Effector memory CD8-positive, alpha-beta T cell (primary cell): ENCODE data around the gene STAT6.
A peak's percentile ranks its signal among the peaks of the same experiment; 100 is the strongest.
"Not testable (repeated sequence)": the region's sequence is repeated elsewhere in the genome, so short reads cannot be mapped to it uniquely, and the experiment has no call there.

Source experiments
- ATAC-seq: fragments of 150-1000 bp; cut with Tn5 transposase; replicated peaks from 2 replicates; pipeline ENCODE4 v1.10.0; 2021; ENCODE audit warnings: mild to moderate bottlenecking, moderate library complexity
- DNase-seq, 3 experiments: peaks; one replicate each; pipeline ENCODE4 v3.0.0; 2021
- H3K27ac Mint-ChIP-seq, 2 donors: one replicate each; pipeline ENCODE4 v1.8.0; 2022; ENCODE audit warnings: mild to moderate bottlenecking in 2 of 2, mixed read lengths in 2 of 2, moderate library complexity in 2 of 2
- H3K27me3 Mint-ChIP-seq, 2 donors: one replicate each; pipeline ENCODE4 v1.8.0; 2022; ENCODE audit warnings: mixed read lengths in 2 of 2
- H3K36me3 Mint-ChIP-seq: one replicate; pipeline ENCODE4 v1.8.0; 2022; ENCODE audit warnings: mild to moderate bottlenecking, moderate library complexity, mixed read lengths; ENCODE audit not compliant: insufficient read depth
- H3K4me1 Mint-ChIP-seq, 2 donors: one replicate each; pipeline ENCODE4 v1.8.0; 2022; ENCODE audit warnings: low read depth in 2 of 2, mixed read lengths in 2 of 2
- H3K4me3 Mint-ChIP-seq, 2 donors: one replicate each; pipeline ENCODE4 v1.8.0; 2022; ENCODE audit warnings: mild to moderate bottlenecking in 2 of 2, mixed read lengths in 2 of 2, moderate library complexity in 2 of 2
- H3K9me3 Mint-ChIP-seq, 2 donors: one replicate each; pipeline ENCODE4 v1.8.0; 2022; ENCODE audit warnings: mixed read lengths in 2 of 2

Gene STAT6

DNA sequence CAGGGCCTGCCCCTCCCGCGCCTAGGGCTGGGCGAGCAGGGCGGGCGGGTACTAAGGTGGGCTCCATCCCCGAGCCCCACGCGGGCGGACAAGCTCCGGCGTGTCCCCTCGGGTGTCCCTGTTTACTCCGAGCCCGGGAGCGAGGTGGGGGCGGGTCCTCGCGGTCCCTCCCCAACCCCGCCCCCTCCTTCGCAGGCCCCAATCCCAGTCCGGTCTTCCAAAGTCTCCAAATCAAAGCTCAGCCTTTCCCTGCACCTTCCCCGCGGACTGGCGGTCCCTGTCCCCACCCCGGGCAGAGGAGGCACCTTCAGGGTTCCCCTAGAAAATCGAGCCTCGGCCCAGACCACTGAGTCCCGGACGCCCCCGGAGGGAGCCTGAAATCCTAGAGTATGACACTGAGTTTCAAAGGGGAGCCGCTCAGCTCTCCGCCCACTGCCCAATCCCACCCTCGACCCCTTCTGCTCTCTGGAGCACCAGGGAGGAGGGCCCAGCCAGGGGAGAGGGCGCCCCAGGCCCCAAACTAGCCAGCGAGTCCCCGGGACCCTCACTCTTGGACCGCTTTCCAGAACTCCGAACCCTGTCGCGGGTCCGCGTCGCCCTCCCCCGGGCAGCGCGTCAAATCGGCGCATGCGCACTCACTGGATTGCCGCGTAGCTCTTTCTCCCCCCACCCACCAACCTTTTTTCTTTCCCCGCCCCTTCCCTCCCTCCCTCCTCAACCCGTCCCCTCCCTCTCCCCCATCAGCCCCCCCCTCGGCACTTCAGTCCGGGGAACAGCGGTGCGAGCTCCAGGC is 16.8 kb upstream of the STAT6 start, which contains the start of gene LRP1:
TSS of gene LRP1 (plus strand) at position 758 of the 793 bp plus-strand sequence. CDS start 482 bp downstream, outside the sequence.
- ATAC-seq = peak; percentile 51
- Mint-ChIP-seq H3K36me3 (peaks cover 5% of the 10 kb centered on the region), H3K4me3 (peak within 1 kb of the TSS; percentile 85), H3K9me3 (no peaks in the 10 kb centered on the region), H3K4me1 (peaks cover 4 to 6% of the 10 kb centered on the region in 2 donors), H3K27me3 (no peaks in the 10 kb centered on the region), H3K27ac (peak within 1 kb of the TSS in 1 of 2 donors; percentile 64)
- peak; percentile 53 to 60 (median 58) for DNase-seq

- Mint-ChIP-seq H3K9me3 (no peaks in the 10 kb centered on the region), H3K4me1 (peaks cover 4 to 6% of the 10 kb centered on the region in 2 donors), H3K4me3 (peak overlapping the region; percentile 85), H3K27me3 (no peaks in the 10 kb centered on the region), H3K36me3 (peaks cover 5% of the 10 kb centered on the region), H3K27ac (peak overlapping the region in 1 of 2 donors; percentile 64)
- peak; percentile 20 to 51 (median 22) for DNase-seq
- peak; percentile 78 for ATAC-seq
These were observed 16.1 kb upstream of the STAT6 start for GRCh38 chr12:57127101-57127725.

GRCh38 chr12:57126561-57126960 is 15.4 kb upstream of the STAT6 start:
- H3K27me3 Mint-ChIP-seq = no peaks in the 10 kb centered on the region
- no peak for ATAC-seq
- H3K4me1 Mint-ChIP-seq = peaks cover 4 to 6% of the 10 kb centered on the region in 2 donors
- no peak for DNase-seq
- H3K27ac Mint-ChIP-seq = peak overlapping the region in 1 of 2 donors; percentile 26
- peaks cover 5% of the 10 kb centered on the region for H3K36me3 Mint-ChIP-seq
- peak overlapping the region in 1 of 2 donors; percentile 85 for H3K4me3 Mint-ChIP-seq
- no peaks in the 10 kb centered on the region for H3K9me3 Mint-ChIP-seq

DNA sequence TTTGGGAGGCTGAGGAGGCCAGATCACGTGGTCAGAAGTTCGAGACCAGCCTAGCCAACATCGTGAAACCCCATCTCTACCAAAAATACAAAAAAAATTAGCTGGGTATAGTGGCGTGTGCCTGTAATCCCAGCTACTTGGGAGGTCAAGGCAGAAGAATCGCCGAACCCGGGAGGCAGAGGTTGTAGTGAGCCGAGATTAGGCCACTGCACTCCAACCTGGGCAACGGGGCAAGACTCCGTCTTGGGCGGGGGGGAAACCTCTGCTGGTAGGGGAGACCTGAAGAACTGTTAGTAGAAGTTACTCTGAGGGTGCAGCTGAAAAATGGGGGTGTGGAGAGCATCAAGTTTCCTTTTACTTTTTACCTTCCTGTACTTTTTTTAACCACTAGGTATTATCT is 14.9 kb upstream of the STAT6 start:
- DNase-seq (no peak), ATAC-seq (no peak)
- H3K4me1 Mint-ChIP-seq = peaks cover 4 to 6% of the 10 kb centered on the region in 2 donors
- no peak overlapping the region for H3K4me3 Mint-ChIP-seq
- peaks cover 5% of the 10 kb centered on the region for H3K36me3 Mint-ChIP-seq
- H3K9me3 Mint-ChIP-seq = no peaks in the 10 kb centered on the region
- H3K27ac Mint-ChIP-seq = peak overlapping the region in 1 of 2 donors; percentile 26
- no peaks in the 10 kb centered on the region for H3K27me3 Mint-ChIP-seq

- Mint-ChIP-seq H3K27me3 (no peaks in the 10 kb centered on the region), H3K4me1 (peaks cover 4 to 6% of the 10 kb centered on the region in 2 donors), H3K4me3 (no peak overlapping the region), H3K27ac (no peak overlapping the region), H3K9me3 (no peaks in the 10 kb centered on the region), H3K36me3 (peaks cover 5% of the 10 kb centered on the region)
- peak; percentile 69 for ATAC-seq
- DNase-seq = peak; percentile 75 to 79 (median 77)
These were observed 13.2 kb upstream of the STAT6 start for GRCh38 chr12:57124261-57124877.

- no peaks in the 10 kb centered on the region for H3K27me3 Mint-ChIP-seq
- H3K36me3 Mint-ChIP-seq = peaks cover 5% of the 10 kb centered on the region
- DNase-seq (no peak), ATAC-seq (no peak)
- H3K4me1 Mint-ChIP-seq = peaks cover 4 to 6% of the 10 kb centered on the region in 2 donors
- H3K4me3 Mint-ChIP-seq = no peak overlapping the region
- no peak overlapping the region for H3K27ac Mint-ChIP-seq
- H3K9me3 Mint-ChIP-seq = no peaks in the 10 kb centered on the region
These were observed 12.7 kb upstream of the STAT6 start for GRCh38 chr12:57123813-57124212.

DNA sequence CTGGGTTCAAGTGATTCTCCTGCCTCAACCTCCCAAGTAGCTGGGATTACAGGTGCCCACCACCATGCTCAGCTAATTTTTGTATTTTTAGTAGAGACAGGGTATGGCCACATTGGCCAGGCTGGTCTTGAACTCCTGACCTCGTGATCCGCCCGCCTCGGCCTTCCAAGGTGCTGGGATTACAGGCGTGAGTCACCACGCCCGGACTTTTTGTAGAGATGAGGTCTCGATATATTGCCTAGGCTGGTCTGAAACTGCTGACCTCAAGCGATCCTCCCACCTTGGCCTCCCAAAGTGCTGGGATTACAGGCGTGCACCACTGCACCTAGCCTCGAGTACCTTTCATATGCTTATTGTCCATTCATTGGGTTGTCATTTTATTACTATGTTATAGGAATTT is 9.6 kb upstream of the STAT6 start:
- H3K4me1 Mint-ChIP-seq, H3K27me3 Mint-ChIP-seq, ATAC-seq, H3K9me3 Mint-ChIP-seq, DNase-seq, H3K36me3 Mint-ChIP-seq, H3K4me3 Mint-ChIP-seq, H3K27ac Mint-ChIP-seq: not testable (repeated sequence)

GRCh38 chr12:57119294-57120085 is 8.3 kb upstream of the STAT6 start:
- DNase-seq (no peak), ATAC-seq (no peak)
- Mint-ChIP-seq H3K4me3 (no peak overlapping the region), H3K27ac (no peak overlapping the region), H3K4me1 (peaks cover 0 to 2% of the 10 kb centered on the region in 2 donors), H3K9me3 (no peaks in the 10 kb centered on the region), H3K36me3 (no peaks in the 10 kb centered on the region), H3K27me3 (no peaks in the 10 kb centered on the region)

GRCh38 chr12:57118711-57119271 is 7.6 kb upstream of the STAT6 start:
- H3K4me3 Mint-ChIP-seq = no peak overlapping the region
- H3K27me3 Mint-ChIP-seq = no peaks in the 10 kb centered on the region
- no peak overlapping the region for H3K27ac Mint-ChIP-seq
- ATAC-seq (no peak), DNase-seq (no peak)
- H3K36me3 Mint-ChIP-seq = no peaks in the 10 kb centered on the region
- no peaks in the 10 kb centered on the region for H3K4me1 Mint-ChIP-seq
- H3K9me3 Mint-ChIP-seq = no peaks in the 10 kb centered on the region

DNA sequence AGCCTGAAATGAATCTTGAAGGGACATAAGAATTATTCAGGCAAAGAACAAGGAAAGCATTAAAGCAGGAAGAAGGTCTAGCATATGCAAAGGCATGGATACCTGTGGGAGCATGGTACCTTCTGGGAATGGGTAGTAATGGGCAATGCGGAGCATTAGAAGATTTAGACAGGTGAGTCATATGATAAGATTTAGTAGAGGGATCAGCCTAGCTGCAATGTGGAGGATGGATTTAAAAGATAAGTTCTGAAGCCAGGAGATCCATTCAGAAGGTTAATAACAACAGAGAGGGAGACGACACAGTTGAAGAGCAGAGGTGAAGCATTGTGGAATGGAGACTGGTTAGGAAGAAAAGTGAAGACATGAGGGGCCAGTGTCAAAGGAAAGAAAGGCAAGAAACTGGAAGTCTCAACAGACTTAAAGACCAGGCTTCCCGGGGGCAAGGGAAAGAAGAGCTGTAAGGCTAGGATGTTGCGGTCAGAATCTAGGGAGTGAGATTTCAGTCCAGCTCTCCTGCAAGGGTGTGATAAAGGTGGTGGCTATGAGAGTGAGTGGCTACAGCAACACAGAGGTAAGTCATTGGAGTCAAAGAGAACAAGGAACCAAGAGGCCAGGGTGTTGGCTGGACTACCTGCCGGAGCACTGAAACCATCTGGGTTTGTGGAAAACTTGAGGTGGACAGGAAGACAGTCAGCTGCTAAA is 5.6 kb upstream of the STAT6 start:
- H3K9me3 Mint-ChIP-seq = no peaks in the 10 kb centered on the region
- ATAC-seq = no peak
- no peak for DNase-seq
- peaks cover 8 to 10% of the 10 kb centered on the region in 2 donors for H3K4me1 Mint-ChIP-seq
- H3K27ac Mint-ChIP-seq = no peak overlapping the region
- no peak overlapping the region for H3K4me3 Mint-ChIP-seq
- peaks cover 10% of the 10 kb centered on the region for H3K36me3 Mint-ChIP-seq
- H3K27me3 Mint-ChIP-seq = no peaks in the 10 kb centered on the region

DNA sequence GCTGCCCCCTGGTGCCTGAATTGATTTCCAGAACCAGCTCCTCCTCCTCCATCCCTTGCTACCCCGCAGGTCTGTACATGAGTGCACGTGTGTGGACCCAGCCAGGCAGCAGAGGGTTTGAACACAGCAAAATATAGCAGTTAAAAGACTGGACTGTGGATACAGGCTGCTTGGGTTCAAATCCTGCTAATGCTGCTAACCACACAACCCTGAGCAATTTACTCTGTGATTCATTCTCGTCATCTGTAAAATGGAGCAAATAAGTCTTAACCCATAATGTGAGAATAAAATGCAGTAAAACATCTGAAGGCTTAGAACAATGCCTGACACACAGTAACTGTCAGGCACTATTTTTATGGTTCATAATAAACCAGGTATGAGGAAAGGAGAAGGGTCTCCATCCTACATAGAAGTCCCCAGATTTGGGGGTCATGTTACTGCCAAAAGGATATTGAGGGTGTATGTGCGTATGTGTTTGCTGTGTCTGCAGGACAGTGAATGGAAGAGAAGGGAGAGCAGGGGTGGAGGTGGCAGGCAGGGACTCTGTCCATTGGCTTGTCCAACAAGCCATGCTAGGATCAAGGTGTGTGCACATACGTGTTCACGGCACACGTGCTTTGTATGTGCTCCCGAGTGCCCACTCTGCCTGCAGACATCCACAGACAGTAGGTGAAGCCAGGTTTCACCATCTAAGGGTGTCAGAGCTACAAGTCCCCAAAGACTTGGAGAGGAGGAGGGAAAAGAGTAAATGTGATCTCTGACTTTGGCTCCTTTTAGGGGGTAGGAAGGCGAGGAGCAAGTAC is 1.5 kb upstream of the STAT6 start:
- no peaks in the 10 kb centered on the region for H3K27me3 Mint-ChIP-seq
- H3K4me1 Mint-ChIP-seq = peaks cover 28 to 32% of the 10 kb centered on the region in 2 donors
- DNase-seq (no peak), ATAC-seq (no peak)
- H3K27ac Mint-ChIP-seq = peak overlapping the region; percentile 91 to 93
- peak overlapping the region; percentile 84 to 88 for H3K4me3 Mint-ChIP-seq
- peaks cover 34% of the 10 kb centered on the region for H3K36me3 Mint-ChIP-seq
- no peaks in the 10 kb centered on the region for H3K9me3 Mint-ChIP-seq
